Measurements from ENCODE around the gene CREB3L4.

DNA sequence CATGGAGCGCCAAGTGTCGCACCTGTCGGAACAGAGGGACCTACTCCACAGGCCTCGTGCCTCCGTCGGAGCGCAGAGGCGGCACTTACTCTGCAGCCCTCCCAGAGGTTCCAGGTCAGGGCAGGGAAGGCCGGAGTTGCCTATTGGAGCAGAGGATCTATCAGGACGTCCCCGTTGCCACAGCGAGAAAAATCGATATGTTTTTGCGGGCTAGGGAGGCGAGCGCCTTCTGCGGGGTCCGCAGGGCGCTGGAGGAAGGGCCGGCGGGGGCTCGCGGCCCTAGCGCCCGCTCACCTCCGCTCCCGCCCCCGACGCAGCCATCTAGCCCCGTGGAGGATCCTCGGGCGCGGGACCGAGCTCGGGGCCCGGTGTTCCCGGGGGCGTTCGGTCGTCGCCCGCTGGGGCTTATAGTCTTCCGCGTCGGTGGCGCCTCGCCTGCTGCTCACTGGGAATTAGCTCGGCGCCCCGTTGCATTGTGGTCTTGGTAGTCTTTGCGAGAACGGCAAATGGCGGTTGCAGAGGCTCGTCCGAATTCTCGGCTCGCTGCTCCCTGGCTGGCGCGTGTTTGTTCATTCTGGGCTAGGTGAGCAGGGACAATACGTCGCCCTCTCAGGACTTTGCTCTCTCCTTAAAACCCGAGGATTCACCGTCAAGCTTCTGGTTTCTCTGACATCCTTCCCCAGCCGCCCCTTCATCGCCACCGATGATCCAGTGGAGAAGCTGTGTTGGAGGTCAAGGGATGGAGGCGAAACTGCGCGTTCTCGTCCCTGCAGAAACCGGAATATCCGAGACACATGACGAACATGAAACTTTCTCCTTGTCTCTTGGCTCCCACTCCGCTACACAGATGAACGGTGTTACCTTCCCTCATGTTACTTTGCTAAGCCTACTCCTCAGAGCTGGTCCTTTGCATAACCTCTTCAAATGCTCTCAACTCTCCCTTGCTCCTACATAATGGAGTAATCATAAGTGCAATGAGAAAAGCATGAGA is 9.8 kb downstream of the CREB3L4 start, which contains the start of gene JTB:
- TF ChIP-seq CTCF (IDR thresholded peaks at IDR 0.05) = peak in 1 of 6 experiments; percentile 6
- peak in 3 of 4 donors; percentile 69 to 95 (median 84) for TF ChIP-seq POLR2A (IDR thresholded peaks at IDR 0.05)
